ENCODE results near the gene KIF18A. TPM values are rescaled to one million over a fixed set of nuclear protein-coding genes. Genes with fewer than 3 reads are reported as not detected.
"Not testable (repeated sequence)": the region's sequence is repeated elsewhere in the genome, so short reads cannot be mapped to it uniquely, and the experiment has no call there.

Gene KIF18A
- total RNA-seq, 1 donor from 2014 or later = 0.25 TPM

DNA sequence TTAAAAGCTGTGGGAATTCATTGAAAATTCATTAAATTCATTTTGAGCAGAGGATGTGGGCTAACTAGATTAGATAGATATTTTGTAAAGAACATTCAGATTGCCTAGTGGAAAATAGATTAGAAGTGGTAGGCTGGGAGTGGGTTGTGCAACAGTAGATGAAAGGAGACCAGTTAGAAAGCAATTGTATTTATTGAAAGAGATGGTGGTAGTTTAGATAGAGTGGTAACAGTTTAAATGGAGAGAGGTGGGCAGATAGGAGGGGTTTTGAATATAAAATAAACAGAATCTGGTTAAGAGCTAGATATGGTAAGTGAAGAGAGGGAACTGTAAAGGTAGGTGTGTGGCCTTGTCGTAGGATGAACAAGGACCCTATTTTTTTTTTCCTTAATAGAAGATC, 34.8 kb upstream of the KIF18A start:
- TF ChIP-seq, protein P1, sequence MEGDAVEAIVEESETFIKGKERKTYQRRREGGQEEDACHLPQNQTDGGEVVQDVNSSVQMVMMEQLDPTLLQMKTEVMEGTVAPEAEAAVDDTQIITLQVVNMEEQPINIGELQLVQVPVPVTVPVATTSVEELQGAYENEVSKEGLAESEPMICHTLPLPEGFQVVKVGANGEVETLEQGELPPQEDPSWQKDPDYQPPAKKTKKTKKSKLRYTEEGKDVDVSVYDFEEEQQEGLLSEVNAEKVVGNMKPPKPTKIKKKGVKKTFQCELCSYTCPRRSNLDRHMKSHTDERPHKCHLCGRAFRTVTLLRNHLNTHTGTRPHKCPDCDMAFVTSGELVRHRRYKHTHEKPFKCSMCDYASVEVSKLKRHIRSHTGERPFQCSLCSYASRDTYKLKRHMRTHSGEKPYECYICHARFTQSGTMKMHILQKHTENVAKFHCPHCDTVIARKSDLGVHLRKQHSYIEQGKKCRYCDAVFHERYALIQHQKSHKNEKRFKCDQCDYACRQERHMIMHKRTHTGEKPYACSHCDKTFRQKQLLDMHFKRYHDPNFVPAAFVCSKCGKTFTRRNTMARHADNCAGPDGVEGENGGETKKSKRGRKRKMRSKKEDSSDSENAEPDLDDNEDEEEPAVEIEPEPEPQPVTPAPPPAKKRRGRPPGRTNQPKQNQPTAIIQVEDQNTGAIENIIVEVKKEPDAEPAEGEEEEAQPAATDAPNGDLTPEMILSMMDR (IDR thresholded peaks at IDR 0.05; ENCODE audit: borderline replicate concordance) = no peak
- intact Hi-C loops (cut with micrococcal nuclease) = no loop called here
- no peak overlapping the region for H3K27ac ChIP-seq (replicated peaks)
- no peaks in the 10 kb centered on the region for H3K27me3 ChIP-seq (ENCODE audit: low read depth)
- H3K4me1 ChIP-seq = no peaks in the 10 kb centered on the region
- peaks cover 9% of the 10 kb centered on the region for H3K36me3 ChIP-seq
- no peak for DNase-seq
- H3K9me3 ChIP-seq (replicated peaks) = peaks cover 20% of the 10 kb centered on the region
- no peak overlapping the region for H3K4me3 ChIP-seq

DNA sequence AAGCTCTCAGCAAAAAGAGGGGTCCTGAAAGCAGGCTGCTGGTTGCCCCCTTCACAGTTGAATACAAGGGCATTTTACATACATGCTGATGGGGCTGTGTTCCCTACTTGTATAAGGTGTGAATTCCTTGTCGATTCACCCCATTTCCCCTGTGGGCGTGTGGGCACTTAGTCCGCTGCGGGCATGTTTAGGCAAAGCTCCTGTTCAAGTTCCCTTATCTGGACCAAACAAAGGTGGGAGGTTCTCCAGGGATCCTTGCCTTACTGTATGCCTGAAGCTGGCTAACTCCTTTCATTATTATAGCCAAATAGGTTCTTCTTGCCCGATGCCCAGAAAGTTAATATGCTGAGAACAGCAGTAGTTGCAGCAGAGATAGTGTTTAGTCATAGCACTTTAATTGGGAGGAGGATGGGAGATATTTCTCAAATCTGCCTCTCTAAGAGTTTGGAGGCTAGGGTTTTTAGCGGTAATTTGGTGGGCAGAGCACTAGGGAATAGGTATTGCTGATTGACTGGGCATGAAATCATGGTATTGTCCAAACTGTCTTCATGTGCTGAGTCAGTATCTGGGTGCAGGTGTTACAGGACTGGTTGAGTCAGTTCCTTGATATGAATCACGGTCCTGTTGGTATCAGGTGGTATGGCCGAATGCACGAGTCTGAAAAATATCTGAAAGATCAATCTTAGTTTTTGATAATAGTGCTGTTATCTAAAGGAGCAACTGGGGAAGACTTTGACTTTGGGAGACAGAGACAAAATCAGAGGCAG, 32.9 kb upstream of the KIF18A start:
- no peaks in the 10 kb centered on the region for H3K27me3 ChIP-seq (ENCODE audit: low read depth)
- intact Hi-C loops (cut with micrococcal nuclease) = no loop called here
- TF ChIP-seq, protein P1 (IDR thresholded peaks at IDR 0.05; ENCODE audit: borderline replicate concordance) = no peak

DNA sequence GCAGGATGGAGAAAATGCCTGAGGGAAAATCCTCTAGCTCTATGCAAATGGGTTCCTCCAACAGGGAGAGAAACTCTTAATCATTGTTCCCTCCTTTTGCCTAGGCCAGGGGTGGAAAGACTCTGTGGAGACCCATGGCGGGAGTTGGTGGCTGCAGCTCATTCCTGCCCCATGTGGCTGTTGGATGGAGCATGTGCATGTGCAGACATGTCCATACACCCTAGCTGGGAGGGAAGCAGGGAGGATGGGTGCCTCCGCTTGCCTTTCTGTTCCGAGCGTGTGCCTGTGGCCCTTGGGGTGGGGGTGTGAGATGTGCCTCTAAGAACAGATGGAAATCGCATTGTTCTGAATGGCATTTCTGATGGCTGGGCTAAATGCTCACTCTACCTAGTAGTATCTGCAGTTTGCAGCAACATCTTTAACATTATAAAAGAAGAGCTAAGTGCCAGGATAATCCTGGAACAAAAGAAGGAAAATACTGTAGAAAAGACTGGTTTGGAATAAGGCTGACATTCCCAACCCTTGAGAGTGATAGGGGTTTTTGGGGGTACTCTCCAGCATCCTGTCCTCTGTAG, 32.0 kb upstream of the KIF18A start:
- Histone ChIP-seq H3K36me3 (peaks cover 27% of the 10 kb centered on the region), H3K9me3 (replicated peaks) (peaks cover 20% of the 10 kb centered on the region), H3K27ac (replicated peaks) (no peak overlapping the region), H3K4me1 (no peaks in the 10 kb centered on the region), H3K27me3 (ENCODE audit: low read depth) (no peaks in the 10 kb centered on the region), H3K4me3 (no peak overlapping the region)
- DNase-seq = no peak
- TF ChIP-seq, protein P1 (IDR thresholded peaks at IDR 0.05; ENCODE audit: borderline replicate concordance) = no peak
- intact Hi-C loops (cut with micrococcal nuclease) = no loop called here

More for the DNA sequence above, 32.9 kb upstream of the KIF18A start:
- Histone ChIP-seq H3K36me3 (peaks cover 19% of the 10 kb centered on the region), H3K4me3 (no peak overlapping the region), H3K4me1 (no peaks in the 10 kb centered on the region), H3K27ac (replicated peaks) (no peak overlapping the region), H3K9me3 (replicated peaks) (peaks cover 20% of the 10 kb centered on the region)
- DNase-seq = no peak

DNA sequence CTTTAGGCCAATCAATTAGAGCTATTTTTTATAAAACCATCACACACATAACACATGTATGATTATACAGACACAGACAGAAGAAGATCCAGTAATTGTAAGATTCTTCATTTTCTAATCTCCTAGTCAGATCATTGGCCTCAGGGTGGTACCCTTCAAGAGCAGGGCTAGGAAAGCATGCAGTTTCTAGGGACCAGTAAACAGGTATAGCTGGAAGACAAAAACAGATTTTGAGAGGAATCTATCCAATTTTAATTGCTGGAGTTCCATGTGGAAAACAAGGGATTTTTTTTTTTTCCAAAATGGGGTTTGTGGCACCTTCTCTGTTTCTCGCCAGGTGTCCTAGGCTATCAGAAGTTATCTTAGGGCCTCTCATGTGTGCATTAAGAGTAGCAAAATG, 29.9 kb upstream of the KIF18A start:
- TF ChIP-seq, protein P1 (IDR thresholded peaks at IDR 0.05; ENCODE audit: borderline replicate concordance) = no peak
- H3K36me3 ChIP-seq = peaks cover 39% of the 10 kb centered on the region

DNA sequence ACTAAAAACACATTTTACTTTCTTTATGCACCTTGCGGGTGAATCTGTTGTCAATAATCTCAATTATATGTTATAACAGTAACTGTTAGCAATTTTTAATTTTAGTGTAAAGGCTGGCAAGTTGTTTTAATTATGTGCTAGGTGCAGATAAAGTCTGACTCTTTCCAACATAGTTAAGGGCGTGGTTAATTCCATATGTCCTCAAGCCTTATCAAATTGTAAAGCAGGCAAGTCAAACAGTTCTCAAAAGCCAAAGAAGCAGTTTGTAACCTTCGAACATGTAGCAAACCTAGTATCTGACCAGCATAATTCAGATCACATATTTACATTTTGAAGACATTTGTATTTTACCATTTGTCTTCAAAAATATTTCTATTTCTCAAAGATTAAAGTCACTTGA, 29.4 kb upstream of the KIF18A start:
- H3K4me3 ChIP-seq = no peak overlapping the region
- TF ChIP-seq, protein P1 (IDR thresholded peaks at IDR 0.05; ENCODE audit: borderline replicate concordance) = no peak
- H3K27ac ChIP-seq (replicated peaks) = no peak overlapping the region
- peaks cover 20% of the 10 kb centered on the region for H3K9me3 ChIP-seq (replicated peaks)
- intact Hi-C loops (cut with micrococcal nuclease) = no loop called here
- no peak for DNase-seq
- H3K36me3 ChIP-seq = peaks cover 39% of the 10 kb centered on the region
- H3K27me3 ChIP-seq (ENCODE audit: low read depth) = no peaks in the 10 kb centered on the region
- H3K4me1 ChIP-seq = no peaks in the 10 kb centered on the region

More for the DNA sequence above, 29.9 kb upstream of the KIF18A start:
- DNase-seq = no peak
- intact Hi-C loops (cut with micrococcal nuclease) = no loop called here
- Histone ChIP-seq H3K27me3 (ENCODE audit: low read depth) (no peaks in the 10 kb centered on the region), H3K4me3 (no peak overlapping the region), H3K9me3 (replicated peaks) (peaks cover 20% of the 10 kb centered on the region), H3K4me1 (no peaks in the 10 kb centered on the region), H3K27ac (replicated peaks) (no peak overlapping the region)

DNA sequence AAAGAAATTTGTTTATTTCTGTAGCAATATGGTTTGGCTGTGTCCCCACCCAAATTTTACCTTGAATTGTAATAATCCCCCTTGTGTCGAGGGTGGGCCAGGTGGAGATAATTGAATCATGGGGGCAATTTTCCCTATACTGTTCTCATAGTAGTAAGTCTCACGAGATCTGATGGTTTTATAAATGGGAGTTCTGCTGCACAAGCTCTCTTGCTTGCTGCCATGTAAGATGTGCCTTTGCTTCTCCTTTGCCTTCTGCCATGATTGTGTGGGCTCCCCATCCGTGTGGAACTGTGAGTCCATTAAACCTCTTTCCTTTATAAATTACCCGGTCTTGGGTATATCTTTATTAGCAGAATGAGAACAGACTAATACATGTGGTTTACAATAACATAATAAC, 28.2 kb upstream of the KIF18A start:
- H3K9me3 ChIP-seq (replicated peaks) = peaks cover 20% of the 10 kb centered on the region
- H3K4me1 ChIP-seq = not testable (repeated sequence)

More for the DNA sequence above, 28.2 kb upstream of the KIF18A start:
- H3K36me3 ChIP-seq = peaks cover 39% of the 10 kb centered on the region
- DNase-seq; H3K4me3 ChIP-seq; intact Hi-C loops (cut with micrococcal nuclease); H3K27me3 ChIP-seq (ENCODE audit: low read depth); H3K27ac ChIP-seq (replicated peaks): not testable (repeated sequence)
